ENCODE results near the gene INHBB.

DNA sequence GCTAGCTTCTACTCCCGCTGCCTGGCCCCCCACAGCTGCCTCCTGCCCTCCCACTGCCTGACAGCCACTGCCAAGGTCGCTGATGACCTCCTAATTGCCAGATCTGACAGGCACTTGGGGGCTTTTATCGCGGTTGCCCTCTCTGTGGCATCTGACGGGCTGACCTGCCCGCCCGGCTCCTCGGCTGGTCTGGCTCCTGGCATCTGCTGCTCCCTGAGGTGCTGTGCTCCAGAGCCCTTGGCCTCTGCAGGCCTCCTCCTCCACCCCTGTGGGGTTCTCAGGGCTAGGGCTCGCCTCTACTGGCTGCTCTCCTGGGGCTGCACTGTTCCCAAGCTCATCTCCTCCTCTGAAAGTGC is 43.1 kb downstream of the INHBB start:
- TF ChIP-seq POLR2AphosphoS5 (IDR thresholded peaks at IDR 0.05) = no peak
- TF ChIP-seq, protein P1, sequence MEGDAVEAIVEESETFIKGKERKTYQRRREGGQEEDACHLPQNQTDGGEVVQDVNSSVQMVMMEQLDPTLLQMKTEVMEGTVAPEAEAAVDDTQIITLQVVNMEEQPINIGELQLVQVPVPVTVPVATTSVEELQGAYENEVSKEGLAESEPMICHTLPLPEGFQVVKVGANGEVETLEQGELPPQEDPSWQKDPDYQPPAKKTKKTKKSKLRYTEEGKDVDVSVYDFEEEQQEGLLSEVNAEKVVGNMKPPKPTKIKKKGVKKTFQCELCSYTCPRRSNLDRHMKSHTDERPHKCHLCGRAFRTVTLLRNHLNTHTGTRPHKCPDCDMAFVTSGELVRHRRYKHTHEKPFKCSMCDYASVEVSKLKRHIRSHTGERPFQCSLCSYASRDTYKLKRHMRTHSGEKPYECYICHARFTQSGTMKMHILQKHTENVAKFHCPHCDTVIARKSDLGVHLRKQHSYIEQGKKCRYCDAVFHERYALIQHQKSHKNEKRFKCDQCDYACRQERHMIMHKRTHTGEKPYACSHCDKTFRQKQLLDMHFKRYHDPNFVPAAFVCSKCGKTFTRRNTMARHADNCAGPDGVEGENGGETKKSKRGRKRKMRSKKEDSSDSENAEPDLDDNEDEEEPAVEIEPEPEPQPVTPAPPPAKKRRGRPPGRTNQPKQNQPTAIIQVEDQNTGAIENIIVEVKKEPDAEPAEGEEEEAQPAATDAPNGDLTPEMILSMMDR (IDR thresholded peaks at IDR 0.05) = no peak
- TF ChIP-seq POLR2A (IDR thresholded peaks at IDR 0.05) = no peak
- TF ChIP-seq EP300 (IDR thresholded peaks at IDR 0.05) = no peak
